Ovary (tissue), 3 donors: Measurements from ENCODE around the gene EEF2.

Experiments
- EP300 ChIP-seq: sonication (generic); formaldehyde crosslinking; IDR thresholded peaks from one replicate; pipeline ENCODE4 v1.6.1; 2017; ENCODE audit warnings: antibody characterized with exemption
- POLR2A ChIP-seq: fragments of 450-650 bp; IDR thresholded peaks from one replicate; pipeline ENCODE4 v1.6.1; 2017; ENCODE audit warnings: antibody characterized with exemption, mild to moderate bottlenecking, moderate library complexity
- TF ChIP-seq, protein P1 (sequence below), 3 donors: fragments of 450-650 bp in 2 of 3; fragments of 200-600 bp in 1 of 3; IDR thresholded peaks; one replicate each; pipeline versions ENCODE4 v1.5.1 to v1.8.0; 2016 to 2022; ENCODE audit warnings: antibody characterized with exemption in 3 of 3, mild to moderate bottlenecking in 1 of 3
- donor health status: DM: no; HTN: no; CAD: no.

DNA sequence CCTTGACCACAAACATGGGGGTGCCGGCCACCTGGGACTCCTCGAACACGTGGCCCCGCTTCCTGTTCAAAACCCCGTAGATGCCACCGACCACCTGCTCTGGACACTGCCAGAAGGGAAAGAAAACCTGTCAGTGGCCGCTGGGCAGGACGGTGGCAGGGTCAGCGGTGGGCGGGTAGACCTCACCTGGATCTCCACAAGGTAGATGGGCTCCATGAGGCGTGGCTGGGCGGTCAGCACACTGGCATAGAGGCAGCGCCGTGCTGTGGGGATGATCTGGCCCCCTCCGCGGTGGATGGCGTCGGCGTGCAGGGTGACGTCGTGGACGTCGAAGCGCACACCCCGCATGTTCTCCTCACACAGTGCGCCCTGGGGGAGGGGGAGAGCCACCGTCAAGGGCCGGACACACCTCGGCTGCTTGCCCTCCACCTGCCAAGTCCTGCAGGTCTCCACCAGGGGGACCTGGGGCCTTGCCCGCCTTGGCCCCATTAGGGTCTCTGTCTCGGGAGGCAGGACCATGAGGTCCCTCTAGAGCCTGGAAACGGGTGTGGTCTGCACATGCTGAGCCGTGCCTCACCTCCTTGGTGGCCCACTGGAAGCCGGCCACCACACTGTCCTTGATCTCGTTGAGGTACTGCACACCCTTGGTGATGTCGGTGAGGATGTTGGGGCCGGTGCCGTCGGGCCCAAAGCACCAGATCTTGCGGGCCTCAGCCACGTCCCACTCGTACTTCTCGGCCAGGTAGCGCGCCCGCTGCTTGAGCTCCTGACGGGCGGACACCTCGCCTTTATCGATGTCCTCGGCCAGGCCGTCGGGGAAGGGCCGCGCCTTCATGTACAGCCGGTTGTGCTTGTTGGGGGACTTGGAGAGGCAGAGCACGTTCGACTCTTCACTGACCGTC lies 7.8 kb downstream of the EEF2 start:
- TF ChIP-seq, protein P1, sequence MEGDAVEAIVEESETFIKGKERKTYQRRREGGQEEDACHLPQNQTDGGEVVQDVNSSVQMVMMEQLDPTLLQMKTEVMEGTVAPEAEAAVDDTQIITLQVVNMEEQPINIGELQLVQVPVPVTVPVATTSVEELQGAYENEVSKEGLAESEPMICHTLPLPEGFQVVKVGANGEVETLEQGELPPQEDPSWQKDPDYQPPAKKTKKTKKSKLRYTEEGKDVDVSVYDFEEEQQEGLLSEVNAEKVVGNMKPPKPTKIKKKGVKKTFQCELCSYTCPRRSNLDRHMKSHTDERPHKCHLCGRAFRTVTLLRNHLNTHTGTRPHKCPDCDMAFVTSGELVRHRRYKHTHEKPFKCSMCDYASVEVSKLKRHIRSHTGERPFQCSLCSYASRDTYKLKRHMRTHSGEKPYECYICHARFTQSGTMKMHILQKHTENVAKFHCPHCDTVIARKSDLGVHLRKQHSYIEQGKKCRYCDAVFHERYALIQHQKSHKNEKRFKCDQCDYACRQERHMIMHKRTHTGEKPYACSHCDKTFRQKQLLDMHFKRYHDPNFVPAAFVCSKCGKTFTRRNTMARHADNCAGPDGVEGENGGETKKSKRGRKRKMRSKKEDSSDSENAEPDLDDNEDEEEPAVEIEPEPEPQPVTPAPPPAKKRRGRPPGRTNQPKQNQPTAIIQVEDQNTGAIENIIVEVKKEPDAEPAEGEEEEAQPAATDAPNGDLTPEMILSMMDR (IDR thresholded peaks at IDR 0.05) = no peak
- TF ChIP-seq EP300 = no peak
- TF ChIP-seq POLR2A = no peak
